Measurements from ENCODE around the gene MAN1C1. TPM values are rescaled to one million over a fixed set of nuclear protein-coding genes. Genes with fewer than 3 reads are reported as not detected.

MAN1C1 gene
- polyA plus RNA-seq, 5 donors: 12.3 to 19.2 (median 14.7) TPM

GRCh38 chr1:25779388-25779787 is 162.8 kb downstream of the MAN1C1 start:
- DNase-seq: no peak

- no peak for DNase-seq
Measured at GRCh38 chr1:25779894-25780293, 163.3 kb downstream of the MAN1C1 start.

- DNase-seq: no peak
Measured at GRCh38 chr1:25780318-25781129, 163.9 kb downstream of the MAN1C1 start.

GRCh38 chr1:25781130-25781433 is 164.5 kb downstream of the MAN1C1 start:
- DNase-seq: no peak

- DNase-seq: no peak
Measured at GRCh38 chr1:25782608-25783201, 166.1 kb downstream of the MAN1C1 start.

GRCh38 chr1:25784575-25785051 is 168.0 kb downstream of the MAN1C1 start:
- DNase-seq: no peak

- DNase-seq: no peak
Measured at GRCh38 chr1:25785333-25786067, 168.9 kb downstream of the MAN1C1 start.

- no peak for DNase-seq
Measured at GRCh38 chr1:25786887-25787759, 170.5 kb downstream of the MAN1C1 start.

GRCh38 chr1:25787760-25788166 is 171.2 kb downstream of the MAN1C1 start:
- DNase-seq: no peak

GRCh38 chr1:25790472-25790871 is 173.9 kb downstream of the MAN1C1 start:
- DNase-seq: no peak

GRCh38 chr1:25792115-25792514 is 175.5 kb downstream of the MAN1C1 start:
- no peak for DNase-seq

- DNase-seq: no peak
Measured at GRCh38 chr1:25793585-25794170, 177.1 kb downstream of the MAN1C1 start.

- no peak for DNase-seq
Measured at GRCh38 chr1:25794325-25794724, 177.7 kb downstream of the MAN1C1 start.

- DNase-seq: no peak
Measured at GRCh38 chr1:25795211-25795610, 178.6 kb downstream of the MAN1C1 start.

GRCh38 chr1:25795946-25796810 is 179.6 kb downstream of the MAN1C1 start:
- no peak for DNase-seq

GRCh38 chr1:25796811-25797458 is 180.3 kb downstream of the MAN1C1 start:
- peak; percentile 61 to 67 for DNase-seq

- DNase-seq: no peak
Measured at GRCh38 chr1:25797939-25798338, 181.3 kb downstream of the MAN1C1 start.

- DNase-seq: no peak
Measured at GRCh38 chr1:25798666-25799351, 182.2 kb downstream of the MAN1C1 start.

- no peak for DNase-seq
Measured at GRCh38 chr1:25799352-25799934, 182.9 kb downstream of the MAN1C1 start.
